Ovary (tissue), 9 donors: Measurements from ENCODE around the gene ARG1. TPM values are rescaled to one million over a fixed set of nuclear protein-coding genes. Genes with fewer than 3 reads are reported as not detected.

Source experiments
- DNase-seq, 5 donors: peaks; one replicate each; pipeline ENCODE4 v3.0.0-alpha.2; 2019 to 2020
- H3K27ac ChIP-seq, 2 donors: fragments of 200-600 bp; one replicate each; pipeline versions ENCODE4 v1.5.1 to v1.8.0; 2019 to 2022
- H3K27me3 ChIP-seq: fragments of 200-600 bp; one replicate; pipeline ENCODE4 v1.8.0; 2022
- H3K36me3 ChIP-seq: fragments of 200-600 bp; sonication (generic); one replicate; pipeline ENCODE4 v1.5.1; 2019
- H3K4me1 ChIP-seq: one replicate; pipeline ENCODE4 v1.8.1; 2013; ENCODE audit warnings: mild to moderate bottlenecking, moderate library complexity; ENCODE audit not compliant: insufficient read depth
- H3K4me3 ChIP-seq: fragments of 200-600 bp; sonication (generic); one replicate; pipeline ENCODE4 v1.5.1; 2017
- H3K9me3 ChIP-seq, 2 donors: fragments of 200-600 bp in 1 of 2; sonication (generic) in 1 of 2; one replicate each; pipeline versions ENCODE4 v1.5.1 to v1.8.1; 2013 to 2019; ENCODE audit warnings: mild to moderate bottlenecking in 1 of 2, moderate library complexity in 1 of 2
- EP300 ChIP-seq: sonication (generic); formaldehyde crosslinking; IDR thresholded peaks from one replicate; pipeline ENCODE4 v1.6.1; 2017; ENCODE audit warnings: antibody characterized with exemption
- POLR2A ChIP-seq: fragments of 450-650 bp; IDR thresholded peaks from one replicate; pipeline ENCODE4 v1.6.1; 2017; ENCODE audit warnings: antibody characterized with exemption, mild to moderate bottlenecking, moderate library complexity
- WGBS, 3 donors: extraction: QIAGEN DNeasy Blood & Tissue Kit in 1 of 3; methylation state at CpG; one replicate each; pipeline versions ENCODE4 v1.1.5 to v1.1.7; 2013 to 2017; 5-methylcytosine and 5-hydroxymethylcytosine counted together
- intact Hi-C, 4 donors: fragments of 100-400 bp; cut with DNase I; formaldehyde crosslinking; loops; one replicate each; pipeline versions ENCODE4 v1.11.0 to v1.15.1; 2022 to 2023
- polyA plus RNA-seq, 2 donors: library from polyadenylated mRNA; stranded (reverse); fragments of 200-250 nt in 1 of 2; fragments of 350-450 nt in 1 of 2; fragmentation: Illumina TruSeq in 1 of 2; extraction: RNeasy Lipid Tissue Mini Kit (QIAGEN cat#74804) in 1 of 2; gene quantifications; one replicate each; pipeline ENCODE4 v1.2.3, GENCODE V29; 2013 to 2014
- total RNA-seq, 7 donors: library from RNA; depleted of rRNA in 2 of 7; stranded (reverse); fragments of >200 nt in 2 of 7; fragmentation: NEBNext Ultra II Directional in 3 of 7; extraction: Animal tissue kit (Norgen Biotek cat#: 25700) in 3 of 7; gene quantifications; one replicate each; pipeline versions ENCODE4 v1.1.0 to v1.2.4, GENCODE V29; 2016 to 2023
- TF ChIP-seq, protein P1 (sequence below), 3 donors: fragments of 450-650 bp in 2 of 3; fragments of 200-600 bp in 1 of 3; IDR thresholded peaks; one replicate each; pipeline versions ENCODE4 v1.5.1 to v1.8.0; 2016 to 2022; ENCODE audit warnings: antibody characterized with exemption in 3 of 3, mild to moderate bottlenecking in 1 of 3
- donor health status: DM: no; HTN: no; CAD: no; lungs with moderate emphysema.
- donor health status: DM: no; HTN: no; CAD: no.
- donor health status: Bipolar disorder and iron deficiency.
- donor health status: DM: yes; HTN: yes; CAD: no.
- donor health status: DM: no; HTN: no; CAD: no.
- donor health status: DM: yes; HTN: yes; CAD: no.

Gene ARG1
- total and polyA plus RNA-seq, 9 donors: 0.08 to 0.69 (median 0.30) TPM; not detected in 4

DNA sequence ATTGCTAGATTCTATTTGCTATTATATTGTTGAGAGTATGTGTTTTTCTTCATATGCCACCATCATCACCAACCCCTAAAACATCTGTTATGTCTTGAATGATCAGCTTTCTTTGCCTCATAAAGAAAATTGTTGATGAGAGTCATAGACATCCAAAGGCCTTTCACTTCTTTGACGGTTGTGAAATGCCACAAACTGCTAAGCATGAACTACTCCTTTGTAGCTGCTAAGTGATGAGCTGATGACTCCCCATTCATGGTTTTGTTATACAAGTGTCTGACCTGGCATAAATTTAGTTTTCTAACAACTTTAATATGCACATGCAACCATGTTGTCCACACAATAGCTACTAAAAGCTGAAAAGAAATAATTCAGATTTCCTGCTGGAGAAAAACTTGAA, 55.7 kb downstream of the ARG1 start:
- WGBS, 3 donors: 32 to 43% (median 35%) methylated on average over 1 of the region's 1 CpG
- no peak for DNase-seq
- intact Hi-C loops: no loop called here
- H3K4me3 ChIP-seq: peak overlapping the region; percentile 78
- H3K4me1 ChIP-seq: no peaks in the 10 kb centered on the region
- no peaks in the 10 kb centered on the region for H3K9me3 ChIP-seq
- no peaks in the 10 kb centered on the region for H3K36me3 ChIP-seq
- no peak overlapping the region for H3K27ac ChIP-seq
- H3K27me3 ChIP-seq: no peaks in the 10 kb centered on the region
- TF ChIP-seq EP300: no peak
- TF ChIP-seq POLR2A: no peak
- TF ChIP-seq, protein P1, sequence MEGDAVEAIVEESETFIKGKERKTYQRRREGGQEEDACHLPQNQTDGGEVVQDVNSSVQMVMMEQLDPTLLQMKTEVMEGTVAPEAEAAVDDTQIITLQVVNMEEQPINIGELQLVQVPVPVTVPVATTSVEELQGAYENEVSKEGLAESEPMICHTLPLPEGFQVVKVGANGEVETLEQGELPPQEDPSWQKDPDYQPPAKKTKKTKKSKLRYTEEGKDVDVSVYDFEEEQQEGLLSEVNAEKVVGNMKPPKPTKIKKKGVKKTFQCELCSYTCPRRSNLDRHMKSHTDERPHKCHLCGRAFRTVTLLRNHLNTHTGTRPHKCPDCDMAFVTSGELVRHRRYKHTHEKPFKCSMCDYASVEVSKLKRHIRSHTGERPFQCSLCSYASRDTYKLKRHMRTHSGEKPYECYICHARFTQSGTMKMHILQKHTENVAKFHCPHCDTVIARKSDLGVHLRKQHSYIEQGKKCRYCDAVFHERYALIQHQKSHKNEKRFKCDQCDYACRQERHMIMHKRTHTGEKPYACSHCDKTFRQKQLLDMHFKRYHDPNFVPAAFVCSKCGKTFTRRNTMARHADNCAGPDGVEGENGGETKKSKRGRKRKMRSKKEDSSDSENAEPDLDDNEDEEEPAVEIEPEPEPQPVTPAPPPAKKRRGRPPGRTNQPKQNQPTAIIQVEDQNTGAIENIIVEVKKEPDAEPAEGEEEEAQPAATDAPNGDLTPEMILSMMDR (IDR thresholded peaks at IDR 0.05): no peak

DNA sequence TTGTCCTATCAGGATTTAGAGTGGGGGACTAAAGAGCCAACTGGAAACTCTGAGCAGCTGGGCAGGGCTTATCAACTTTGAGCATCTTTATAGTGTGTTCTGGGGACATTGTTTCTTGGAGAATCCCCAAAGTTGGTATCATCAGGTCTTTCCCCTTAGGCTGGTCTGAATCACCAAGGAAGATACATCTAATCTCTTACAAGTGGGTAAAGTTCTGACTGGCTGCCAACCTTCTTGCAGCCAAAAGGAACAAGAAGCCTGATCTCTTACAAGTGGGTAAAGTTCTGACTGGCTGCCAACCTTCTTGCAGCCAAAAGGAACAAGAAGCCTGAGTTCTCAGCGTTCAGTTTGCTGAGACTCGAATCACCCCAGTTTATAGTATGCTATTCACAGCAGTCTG, 56.6 kb downstream of the ARG1 start:
- Histone ChIP-seq H3K4me3 (no peak overlapping the region), H3K4me1 (no peaks in the 10 kb centered on the region), H3K27ac (no peak overlapping the region), H3K27me3 (no peaks in the 10 kb centered on the region), H3K36me3 (no peaks in the 10 kb centered on the region), H3K9me3 (no peaks in the 10 kb centered on the region)
- WGBS, 3 donors: 60 to 80% (median 78%) methylated on average over 2 of the region's 2 CpGs
- no peak for DNase-seq
- intact Hi-C loops: no loop called here
- TF ChIP-seq, protein P1 (IDR thresholded peaks at IDR 0.05): no peak
- TF ChIP-seq EP300: no peak
- no peak for TF ChIP-seq POLR2A

DNA sequence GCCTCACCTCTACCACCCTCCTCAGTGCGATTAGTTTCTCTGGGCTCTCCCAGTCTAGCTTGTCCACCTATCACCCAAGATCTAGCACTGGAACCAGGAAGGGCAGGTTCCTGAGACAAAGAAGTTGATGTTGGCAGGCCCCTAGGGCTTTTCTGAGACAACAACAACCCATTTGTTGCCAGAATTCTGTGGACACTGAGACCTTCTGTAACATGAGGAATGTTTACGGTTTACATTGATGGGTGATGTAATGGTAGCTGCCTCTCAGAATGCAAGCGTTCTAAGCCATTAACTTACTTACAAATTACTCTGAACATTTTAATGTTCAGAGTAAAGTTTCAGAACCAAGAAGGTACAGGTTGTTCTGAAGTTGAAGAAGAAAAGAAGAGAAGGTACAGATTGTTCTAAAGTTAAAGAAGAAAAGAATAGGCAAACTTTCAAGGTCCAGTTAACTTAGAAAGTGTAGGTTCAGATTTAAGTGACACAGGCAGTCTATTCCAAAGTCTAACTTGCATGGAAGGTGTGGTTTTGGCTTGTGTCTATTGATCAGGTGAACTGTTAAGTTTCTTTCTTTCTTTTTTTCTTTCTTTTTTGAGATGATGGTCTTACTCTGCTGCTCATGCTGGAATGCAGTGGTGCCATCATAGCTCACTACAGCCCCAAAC, 58.7 kb downstream of the ARG1 start:
- H3K9me3 ChIP-seq: no peaks in the 10 kb centered on the region
- WGBS, 3 donors: 85 to 94% (median 88%) methylated on average over 3 of the region's 3 CpGs
- TF ChIP-seq, protein P1 (IDR thresholded peaks at IDR 0.05): no peak

More for the DNA sequence above, 58.7 kb downstream of the ARG1 start:
- DNase-seq: no peak
- Histone ChIP-seq H3K4me1 (no peaks in the 10 kb centered on the region), H3K36me3 (no peaks in the 10 kb centered on the region), H3K4me3 (no peak overlapping the region), H3K27me3 (no peaks in the 10 kb centered on the region), H3K27ac (no peak overlapping the region)
- intact Hi-C loops: no loop called here

Other genes with a start within 250 kb of the ARG1 start
- 10 to 100 TPM; 21.7 to 28.5 (median 27.7) TPM for gene MED23, start 55.0 kb downstream of the ARG1 start, total RNA-seq
- 10 to 100 TPM; 11.2 to 21.2 TPM for gene MED23, start 55.0 kb downstream of the ARG1 start, polyA plus RNA-seq
- gene ENPP3, start 64.1 kb downstream of the ARG1 start, total RNA-seq: 1 to 10 TPM in 5 of 7 donors, under 1 TPM in 2; 0.68 to 1.7 (median 1.4) TPM
- gene ENPP3, start 64.1 kb downstream of the ARG1 start, polyA plus RNA-seq: 1 to 10 TPM in 1 of 2 donors, under 1 TPM in 1; 0.41 to 3.9 TPM
- not detected for gene OR2A4, start 128.2 kb downstream of the ARG1 start, total RNA-seq
- not detected for gene OR2A4, start 128.2 kb downstream of the ARG1 start, polyA plus RNA-seq
- gene CTAGE9, start 137.8 kb downstream of the ARG1 start, total RNA-seq: not detected
- not detected for gene CTAGE9, start 137.8 kb downstream of the ARG1 start, polyA plus RNA-seq
- 10 to 100 TPM in 6 of 7 donors, 1 to 10 TPM in 1; 8.1 to 40.7 (median 23.0) TPM for gene ENPP1, start 234.8 kb downstream of the ARG1 start, total RNA-seq
- 10 to 100 TPM in 1 of 2 donors, 1 to 10 TPM in 1; 5.4 to 12.4 TPM for gene ENPP1, start 234.8 kb downstream of the ARG1 start, polyA plus RNA-seq